NCI-H128 (cell line): ENCODE data around the gene GPR183.

Experiments
- DNase-seq: peaks from one replicate; lab custom pipeline; 2025; ENCODE audit not compliant: unreplicated experiment; lab: John Stamatoyannopoulos, UW

Gene GPR183

GRCh38 chr13:99339736-99340397, 32.7 kb upstream of the GPR183 start:
- no peak for DNase-seq

DNA sequence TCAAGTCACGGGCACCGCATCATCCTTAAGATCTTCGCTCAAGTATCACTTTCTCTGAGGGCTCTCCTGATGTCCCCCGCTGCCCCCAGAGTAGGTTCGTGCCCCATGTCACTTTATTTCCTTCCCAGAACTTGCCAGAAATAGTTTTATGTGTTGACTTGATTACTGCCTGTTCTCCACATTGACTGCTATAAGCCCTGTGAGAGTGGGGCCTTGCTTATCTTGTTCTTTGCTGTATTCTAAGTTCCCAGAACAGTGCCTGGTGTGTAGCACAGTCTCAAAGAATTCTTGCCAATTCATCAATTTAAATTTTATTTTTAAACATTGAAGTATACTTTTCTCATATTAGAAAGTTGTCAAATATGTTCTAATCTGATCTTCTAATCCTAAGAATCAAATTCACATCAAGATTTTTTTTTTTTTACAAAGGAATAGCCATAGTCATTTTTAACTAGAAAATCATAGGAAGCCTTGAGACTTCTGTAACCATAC, 32.1 kb upstream of the GPR183 start:
- no peak for DNase-seq

- DNase-seq, result no peak
Measured at GRCh38 chr13:99335603-99336002, 28.4 kb upstream of the GPR183 start.

DNA sequence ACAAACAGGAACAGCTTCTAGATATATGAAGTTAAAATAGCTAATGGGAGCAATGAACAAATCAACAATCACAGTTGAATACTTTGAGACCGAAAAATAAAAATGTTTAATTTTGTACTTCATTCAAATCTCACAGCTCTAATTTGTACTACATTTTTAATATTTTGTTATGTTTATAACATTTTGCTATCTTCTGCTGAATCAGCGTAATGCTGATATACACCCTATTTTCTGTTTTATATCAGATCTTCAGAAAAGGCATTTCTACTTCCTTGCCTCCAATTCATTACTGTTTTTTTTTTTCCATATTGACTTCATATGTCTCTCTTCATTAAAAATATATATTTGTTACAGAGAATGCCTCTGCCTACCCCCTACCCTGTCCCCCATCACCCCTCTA, 27.9 kb upstream of the GPR183 start:
- no peak for DNase-seq

DNA sequence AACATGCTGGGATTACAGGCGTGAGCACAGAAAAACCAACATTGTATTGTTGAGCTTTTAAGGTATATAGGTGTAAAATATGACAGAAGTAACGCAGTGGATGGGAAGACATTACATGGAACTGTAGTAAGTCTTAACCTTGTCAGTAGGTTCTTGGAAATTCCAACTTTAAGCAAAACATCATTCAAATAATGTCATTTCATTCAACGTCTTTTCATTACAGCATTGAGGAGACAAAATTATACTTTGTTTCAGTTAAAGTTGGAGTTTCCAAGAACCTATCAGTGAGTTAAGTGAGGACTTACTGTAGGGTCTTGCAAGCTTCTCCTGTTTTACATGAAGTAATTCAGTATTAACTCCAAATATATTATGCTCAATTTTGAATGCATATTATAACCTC, 27.0 kb upstream of the GPR183 start:
- DNase-seq, result no peak

DNA sequence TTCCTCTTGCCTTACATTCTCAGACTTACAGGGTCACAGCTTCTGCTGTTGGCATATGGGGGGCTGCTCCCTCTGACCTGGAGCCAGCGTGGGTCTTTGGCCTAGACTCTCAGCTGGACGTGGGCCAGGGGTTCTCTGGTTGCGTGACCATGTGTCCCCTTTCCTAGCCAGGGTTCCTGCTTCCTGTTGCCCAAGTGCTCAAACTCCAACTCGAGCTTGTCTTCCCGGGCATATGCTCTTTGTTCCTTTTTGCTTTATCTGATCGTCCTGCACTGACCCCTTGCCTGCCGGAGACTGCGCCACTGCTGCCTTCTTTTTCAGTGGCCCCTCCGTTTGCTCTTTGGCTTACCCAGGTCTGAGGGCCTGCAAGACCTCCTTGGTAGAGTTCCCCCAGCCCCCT, 25.3 kb upstream of the GPR183 start:
- no peak for DNase-seq

- no peak for DNase-seq
Measured at GRCh38 chr13:99331881-99332293, 24.7 kb upstream of the GPR183 start.

- DNase-seq, result no peak
Measured at GRCh38 chr13:99330942-99331341, 23.7 kb upstream of the GPR183 start.

DNA sequence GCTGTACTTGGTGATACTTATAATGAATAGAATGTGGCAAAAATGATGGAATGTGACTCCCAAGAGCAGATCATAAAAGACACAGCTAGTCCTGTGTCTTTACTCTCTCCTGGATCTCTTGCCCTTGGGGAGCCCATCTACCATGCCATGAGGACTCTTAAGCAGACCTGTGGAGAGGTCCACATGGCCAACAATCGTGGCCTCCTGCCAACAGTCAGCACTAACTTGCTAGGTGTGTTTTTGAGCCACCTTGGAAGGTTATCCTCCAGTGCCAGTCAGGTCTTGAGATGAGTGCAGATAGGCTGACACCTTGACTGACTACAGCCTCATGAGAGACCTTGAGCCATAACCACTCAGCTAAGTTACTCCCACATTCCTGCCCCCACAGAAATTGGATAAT, 22.3 kb upstream of the GPR183 start:
- no peak for DNase-seq

- no peak for DNase-seq
Measured at GRCh38 chr13:99327761-99328160, 20.6 kb upstream of the GPR183 start.

DNA sequence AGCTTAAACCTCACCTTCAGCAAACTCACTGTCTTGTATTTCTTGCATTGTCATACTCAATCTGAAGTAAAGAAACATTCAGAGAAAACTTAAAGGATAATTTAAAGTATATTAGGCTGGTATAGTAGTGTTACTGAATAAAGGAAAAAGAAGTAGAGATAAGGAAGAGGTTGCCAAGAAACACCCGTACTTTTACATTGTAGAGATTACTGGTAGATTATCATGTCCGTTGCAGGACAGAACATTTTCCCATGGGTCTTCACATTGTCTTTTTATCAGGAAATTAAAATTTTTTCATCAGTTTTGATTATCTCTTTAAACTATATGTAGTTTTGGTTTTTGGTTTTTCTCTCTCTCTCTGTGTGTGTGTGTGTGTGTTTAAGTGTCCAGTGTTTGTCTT, 19.9 kb upstream of the GPR183 start:
- DNase-seq, result no peak

DNA sequence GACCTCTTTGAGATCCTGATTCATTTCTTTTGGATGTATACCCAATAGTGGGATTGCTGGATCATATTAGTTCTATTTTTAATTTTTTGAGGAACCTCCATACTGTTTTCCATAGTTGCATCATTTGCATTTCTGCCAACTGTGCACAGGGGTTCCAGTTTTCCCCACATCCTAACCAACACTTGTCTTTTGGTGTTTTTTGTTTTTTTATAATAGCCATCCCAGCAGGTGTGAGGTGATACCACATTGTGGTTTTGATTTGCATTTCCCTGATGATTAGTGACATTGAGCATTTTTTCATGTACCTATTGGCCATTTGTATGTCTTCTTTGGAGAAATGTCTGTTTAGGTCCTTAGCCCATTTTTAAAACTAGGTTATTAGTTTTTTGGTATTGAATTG, 18.8 kb upstream of the GPR183 start:
- DNase-seq, result no peak

DNA sequence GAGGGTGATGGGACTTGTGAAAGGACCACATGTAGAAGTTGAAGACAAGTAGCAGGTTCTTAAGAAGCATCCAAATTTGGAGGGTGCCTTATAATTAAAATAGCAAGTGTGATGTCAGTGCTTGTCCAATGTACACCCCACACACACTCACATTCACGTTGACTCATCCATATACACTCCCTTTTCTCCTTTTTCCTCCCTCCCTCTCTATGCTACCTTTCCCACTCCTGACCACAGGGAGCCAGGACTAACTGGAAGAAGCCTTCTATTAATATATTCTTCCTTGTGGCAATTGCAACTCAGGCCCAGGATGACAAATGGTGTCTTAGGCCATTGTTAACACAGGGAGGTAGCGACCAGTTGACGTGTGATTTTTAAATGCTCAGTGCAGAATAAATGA, 16.3 kb upstream of the GPR183 start:
- no peak for DNase-seq

DNA sequence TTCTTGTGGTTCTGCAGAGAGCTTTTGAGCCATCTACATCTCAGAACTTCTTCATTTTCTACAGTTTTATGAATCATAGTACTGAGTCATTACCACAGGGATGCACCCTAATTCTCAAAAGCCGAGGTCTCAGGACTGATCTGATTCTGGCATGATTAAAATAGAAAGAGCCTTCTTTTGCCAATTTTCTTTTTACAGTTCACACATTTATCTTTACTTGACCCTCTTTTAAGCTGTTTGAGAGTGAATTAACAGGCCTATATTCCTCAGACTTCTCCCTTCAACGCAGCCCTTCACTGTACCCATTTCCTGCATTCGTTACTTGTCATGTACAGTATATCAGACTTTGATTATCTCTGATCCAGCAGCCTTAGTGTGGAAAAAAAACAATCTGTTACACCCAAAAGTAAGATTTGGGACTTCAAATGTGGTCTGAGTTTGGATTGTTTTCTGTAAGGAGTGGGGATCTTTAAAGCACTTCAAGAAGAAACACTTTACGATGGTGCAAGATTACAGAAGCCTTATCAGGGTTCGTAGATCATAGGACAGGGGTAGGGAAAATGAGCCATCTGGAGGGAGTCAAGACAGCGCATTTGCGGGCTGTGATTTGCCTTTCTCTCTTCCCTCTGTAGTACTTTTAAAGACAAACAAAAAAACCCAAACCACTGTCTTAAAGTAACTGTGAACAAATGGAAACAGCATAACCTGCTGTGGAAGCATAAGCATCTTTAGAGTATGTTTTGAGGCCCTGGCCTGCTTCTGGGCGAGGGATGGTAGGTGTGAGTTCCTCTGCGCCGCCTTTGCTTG, 15.3 kb upstream of the GPR183 start:
- DNase-seq, result no peak

DNA sequence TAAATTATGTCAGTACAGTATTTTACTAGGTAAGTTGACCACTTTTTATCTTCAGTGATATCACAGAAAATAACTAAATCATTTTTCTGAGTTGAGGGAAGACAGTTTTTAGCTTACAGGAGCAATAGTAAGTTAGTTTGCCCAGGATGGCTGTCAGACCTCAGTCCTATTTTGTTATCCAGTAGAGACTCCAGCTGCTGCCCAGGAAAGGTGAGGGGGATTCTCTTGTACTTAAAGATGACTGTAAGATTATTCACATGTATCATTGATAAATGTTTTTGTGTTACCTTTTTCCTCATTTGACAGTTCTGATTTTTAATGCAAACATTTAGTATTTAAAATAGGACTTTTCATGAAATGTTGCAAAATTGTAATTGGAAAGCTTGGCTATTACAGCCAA, 14.5 kb upstream of the GPR183 start:
- DNase-seq, result no peak

DNA sequence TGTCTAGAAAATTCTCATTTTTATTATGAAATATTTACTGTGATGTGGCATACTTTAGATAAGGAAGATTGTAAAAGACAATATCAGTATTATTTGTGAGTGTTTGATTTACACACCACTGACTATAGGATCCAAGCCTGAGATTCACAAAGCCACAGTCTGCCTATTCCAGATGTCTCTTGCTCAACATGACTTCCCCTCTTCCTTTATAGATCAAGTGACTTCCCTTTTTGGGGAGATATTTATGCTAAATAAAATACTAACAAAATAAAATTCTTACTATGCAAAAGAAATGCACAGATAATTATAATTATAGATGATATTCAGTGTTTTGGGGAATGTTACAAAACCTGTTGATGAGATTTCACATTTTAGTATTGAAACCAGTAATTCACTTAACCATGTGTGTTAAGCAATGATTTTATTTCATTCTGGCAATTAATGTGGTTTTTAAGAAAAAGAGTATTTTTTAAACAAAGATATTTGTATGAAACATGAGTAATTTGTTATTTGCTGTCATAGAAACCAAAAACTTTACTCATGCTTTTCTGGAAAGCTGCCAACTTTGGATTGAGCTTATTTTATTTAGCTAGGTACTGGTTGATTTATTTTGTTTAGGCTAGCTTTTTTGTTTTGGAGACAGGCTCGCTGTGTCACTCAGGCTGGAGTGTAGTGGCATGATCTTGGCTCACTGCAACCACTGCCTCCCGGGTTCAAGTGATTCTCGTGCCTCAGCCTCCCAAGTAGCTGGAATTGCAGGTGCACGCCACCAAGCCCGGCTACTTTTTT, 13.7 kb upstream of the GPR183 start:
- DNase-seq, result no peak

DNA sequence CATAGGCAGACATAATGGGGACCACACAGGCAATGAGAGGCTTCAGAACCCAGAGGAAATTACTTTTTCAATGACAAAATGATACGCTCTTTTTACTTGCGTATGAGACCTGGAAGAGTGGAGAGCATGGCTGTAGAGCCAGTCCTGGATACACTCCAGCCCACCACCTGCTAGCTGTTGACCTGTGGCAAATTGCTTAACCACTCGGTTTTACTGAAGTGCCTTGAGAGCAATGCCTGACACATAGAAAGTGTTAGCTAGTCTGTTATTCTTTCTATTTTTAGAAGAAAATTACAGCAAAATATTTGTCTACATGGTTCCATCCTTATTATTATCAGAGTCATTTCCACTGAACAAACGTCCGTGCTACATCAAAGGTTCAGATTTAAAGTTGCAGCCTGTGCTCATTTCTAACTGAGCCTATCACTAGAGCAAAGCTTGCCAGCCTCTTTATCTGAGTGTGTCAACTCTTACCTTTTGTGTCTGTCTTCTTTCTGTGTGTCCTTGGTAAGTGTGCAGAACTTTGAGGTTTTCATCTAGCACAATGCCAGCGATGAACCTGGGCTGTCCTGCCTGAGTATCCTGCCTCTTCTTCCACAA, 9.6 kb upstream of the GPR183 start:
- DNase-seq, result no peak

- no peak for DNase-seq
Measured at GRCh38 chr13:99316224-99316623, 9.0 kb upstream of the GPR183 start.

GRCh38 chr13:99315186-99315585, 8.0 kb upstream of the GPR183 start:
- DNase-seq, result no peak

DNA sequence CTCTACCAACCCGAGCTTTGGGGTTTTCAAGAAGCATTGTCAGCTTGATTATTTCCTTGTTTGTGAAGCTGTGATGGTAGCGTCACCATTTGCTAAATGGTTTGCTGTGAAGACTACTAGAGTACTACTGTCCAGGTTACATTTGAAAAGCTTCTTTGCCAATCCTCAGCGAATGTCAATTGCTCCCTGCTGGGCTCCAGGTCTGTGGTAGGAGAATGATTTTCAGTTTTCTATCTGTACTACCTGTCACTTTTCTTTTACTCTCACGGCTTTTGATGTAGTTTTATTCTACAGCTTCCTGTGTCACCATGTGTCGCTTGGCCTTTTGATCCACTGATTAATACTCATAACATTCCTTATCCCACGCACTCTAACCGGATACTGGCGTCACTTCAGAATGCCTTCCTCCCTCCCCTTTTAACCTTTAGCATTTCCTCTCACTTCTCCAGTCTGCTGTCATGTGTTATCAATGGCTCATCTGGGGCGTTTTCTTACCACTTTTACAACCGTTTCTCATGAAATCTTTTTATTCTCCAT, 7.5 kb upstream of the GPR183 start:
- no peak for DNase-seq

GRCh38 chr13:99313941-99314340, 6.7 kb upstream of the GPR183 start:
- DNase-seq, result no peak
